ENCODE data around the gene SETD7. TPM values are rescaled to one million over a fixed set of nuclear protein-coding genes. Genes with fewer than 3 reads are reported as not detected.

SETD7 gene
- total RNA-seq, 2 experiments from 2014 or later = 22.8 to 23.0 TPM

DNA sequence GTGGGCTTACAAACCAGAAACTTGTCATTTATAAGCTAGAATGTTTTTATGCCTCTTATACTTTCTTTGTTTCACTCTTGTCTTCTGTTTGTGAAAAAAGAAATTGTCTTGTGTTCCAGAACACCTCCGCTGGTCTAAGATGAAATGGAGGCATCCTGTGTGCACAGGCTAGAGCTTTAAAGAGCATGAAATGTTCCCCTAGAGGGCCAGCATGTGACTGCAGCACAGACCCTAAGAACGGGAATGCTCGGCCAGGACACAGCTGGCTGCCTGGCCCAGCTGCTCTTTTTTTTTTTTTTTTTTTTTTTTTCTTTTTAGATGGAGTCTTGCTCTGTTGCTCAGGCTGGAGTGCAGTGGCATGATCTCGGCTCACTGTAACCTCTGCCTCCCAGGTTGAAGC lies 33.6 kb downstream of the SETD7 start:
- CTCF ChIA-PET = no interaction called here
- POLR2A ChIA-PET = interaction anchor here (0.6 kb wide), 1 partner anchor 128 kb away, joined by 5 read pairs; no protein-coding TSS in a partner anchor

GRCh38 chr4:139521754-139522401 lies 34.1 kb downstream of the SETD7 start:
- ChIA-PET POLR2A (no interaction called here), CTCF (no interaction called here)

GRCh38 chr4:139515531-139515958 lies 40.5 kb downstream of the SETD7 start:
- POLR2A ChIA-PET = no interaction called here
- CTCF ChIA-PET = interaction anchor here (0.7 kb wide), 1 partner anchor 15 kb away, joined by 6 read pairs; no protein-coding TSS in a partner anchor

DNA sequence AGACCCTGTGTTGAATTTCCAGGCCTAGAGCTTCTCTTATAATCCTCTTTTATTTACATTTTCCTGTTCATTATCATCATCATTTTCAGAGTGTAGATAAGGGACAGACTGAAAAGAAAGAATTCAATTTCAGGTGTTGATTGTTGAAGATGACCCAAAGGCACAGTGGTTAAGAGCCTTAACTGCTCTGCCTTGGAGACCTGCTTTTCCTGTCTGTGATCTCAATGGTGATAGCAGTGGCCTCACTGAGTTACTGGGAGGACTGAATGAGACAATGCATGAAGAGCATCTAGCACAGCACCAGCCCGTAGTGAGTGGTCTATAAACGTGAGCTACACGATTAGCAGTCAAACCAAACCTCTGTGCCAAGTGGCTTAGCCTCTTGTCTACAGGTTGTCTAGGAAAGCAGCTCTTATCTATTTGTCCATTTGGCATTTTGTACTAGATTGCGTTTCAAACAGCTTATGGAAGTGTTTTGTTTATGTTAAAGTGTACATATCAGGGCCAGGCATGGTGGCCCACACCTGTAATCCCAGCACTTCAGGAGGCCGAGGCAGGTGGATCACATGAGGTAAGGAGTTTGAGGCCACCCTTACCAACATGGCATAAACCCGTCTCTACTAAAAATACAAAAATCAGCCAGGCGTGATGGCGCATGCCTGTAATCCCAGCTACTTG lies 41.5 kb downstream of the SETD7 start:
- POLR2A ChIA-PET = no interaction called here
- CTCF ChIA-PET = interaction anchor here (1.7 kb wide), 1 partner anchor 13 kb away, joined by 4 read pairs; no protein-coding TSS in a partner anchor

GRCh38 chr4:139511320-139511719 lies 44.7 kb downstream of the SETD7 start:
- ChIA-PET CTCF (no interaction called here), POLR2A (no interaction called here)

DNA sequence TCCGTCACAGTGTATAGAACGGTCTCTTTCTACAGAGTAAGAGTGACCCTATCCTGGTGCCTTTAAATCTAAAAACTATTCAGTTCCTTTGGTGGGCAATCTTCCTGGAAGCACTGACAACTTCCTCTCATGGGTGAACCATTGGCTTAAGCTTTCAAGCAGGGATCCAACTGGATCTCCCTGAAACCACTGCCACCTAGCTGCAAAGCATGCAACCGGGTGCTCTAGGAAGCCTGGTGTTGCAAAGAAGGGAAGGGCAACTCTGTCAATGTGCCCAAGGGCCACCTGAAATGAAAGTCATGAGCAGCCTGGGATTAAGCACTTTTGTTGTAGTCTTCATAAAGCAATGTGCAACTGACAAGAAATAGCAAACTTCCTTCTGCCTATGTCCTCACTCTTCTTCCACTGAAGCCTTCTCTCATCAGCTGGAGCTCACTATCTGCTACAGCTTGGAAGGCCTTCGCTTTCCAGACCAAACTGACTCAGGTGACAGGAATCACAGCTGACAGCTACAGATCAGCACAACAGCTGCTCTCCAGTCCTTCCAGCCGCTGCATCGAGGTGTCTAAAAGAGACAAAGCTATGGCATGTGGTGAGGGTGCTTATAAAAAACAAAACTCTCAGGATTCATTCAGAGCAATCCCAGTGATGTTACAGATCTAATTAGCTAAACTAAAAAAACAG lies 46.1 kb downstream of the SETD7 start:
- CTCF ChIA-PET = no interaction called here
- POLR2A ChIA-PET = no interaction called here

DNA sequence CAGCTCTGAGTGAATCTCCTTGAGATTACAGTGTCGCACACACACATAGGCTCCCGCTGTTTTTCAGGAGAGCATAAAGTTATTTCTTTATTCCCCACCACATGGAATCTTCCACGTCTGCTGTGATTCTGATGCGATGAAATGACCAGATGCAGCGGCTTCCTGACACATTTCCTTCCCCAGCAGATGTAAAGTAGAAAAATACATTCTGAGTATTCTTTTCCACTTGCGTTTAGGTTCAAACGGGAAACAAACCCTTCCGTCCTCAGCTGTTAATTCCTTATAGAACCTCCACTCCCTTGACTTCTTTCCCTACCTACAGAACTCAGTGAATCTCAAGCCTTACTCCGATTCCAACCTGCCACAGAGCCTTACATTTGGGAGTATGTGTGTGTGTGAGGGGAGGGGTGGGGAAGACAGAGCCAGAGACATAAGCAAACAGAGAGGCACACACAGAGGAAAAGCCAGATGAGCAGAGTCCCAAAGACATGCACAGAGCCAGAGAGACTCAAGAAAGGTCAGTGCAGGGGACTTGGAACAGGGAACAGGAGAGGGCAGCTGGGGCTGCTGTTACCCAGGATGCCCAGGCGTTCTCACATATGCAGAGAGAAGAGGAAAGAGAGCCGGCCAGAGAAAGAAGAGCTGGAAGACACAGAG lies 47.3 kb downstream of the SETD7 start:
- CTCF ChIA-PET = no interaction called here

DNA sequence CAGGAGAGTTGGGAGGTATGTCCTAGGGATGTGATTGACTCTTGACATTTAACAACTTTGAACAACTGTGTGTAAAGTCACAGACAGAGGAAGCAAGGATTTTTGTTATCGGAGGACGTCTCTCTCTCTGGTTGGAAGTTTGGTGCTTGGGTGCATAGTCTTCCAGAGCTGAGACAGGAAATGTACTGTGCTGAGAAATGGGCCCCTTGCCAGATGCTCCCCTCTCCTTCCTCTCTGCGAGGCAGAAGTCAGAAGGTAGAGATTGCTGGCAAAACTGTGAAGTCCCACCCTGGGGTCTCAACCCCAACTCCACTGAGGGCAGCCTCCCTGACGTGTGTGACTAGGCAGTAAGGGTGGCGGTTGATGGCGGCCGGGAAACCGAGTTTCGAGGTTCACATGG lies 49.2 kb downstream of the SETD7 start:
- CTCF ChIA-PET = no interaction called here

More for the DNA sequence above, 47.3 kb downstream of the SETD7 start:
- POLR2A ChIA-PET = no interaction called here

DNA sequence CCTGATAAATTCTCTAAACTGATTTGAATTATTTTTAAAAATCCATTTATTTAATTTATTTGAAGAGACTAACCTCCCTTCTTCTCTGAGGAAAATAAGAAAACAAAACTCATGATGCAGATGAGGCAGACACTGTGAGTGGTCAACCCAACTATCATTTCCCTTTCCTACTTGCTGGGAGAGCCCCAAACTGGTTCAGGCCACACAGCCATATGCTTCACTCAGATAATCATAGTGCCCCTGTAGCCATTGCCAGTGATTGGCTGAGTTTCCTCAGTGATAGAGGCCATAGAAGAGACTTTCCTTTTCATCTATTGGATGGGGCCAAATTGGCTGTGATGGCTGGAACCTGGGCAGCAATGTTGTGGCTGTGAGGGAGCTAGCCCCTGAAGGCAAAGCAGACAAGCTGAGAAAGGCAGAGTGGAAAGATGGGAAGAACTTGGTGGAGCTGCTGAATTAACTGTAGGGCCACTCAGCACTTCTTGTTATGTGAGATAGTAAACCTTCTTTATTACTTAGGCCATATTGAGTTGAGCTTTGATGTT lies 52.3 kb downstream of the SETD7 start:
- ChIA-PET POLR2A (no interaction called here), CTCF (interaction anchor here (0.6 kb wide), 1 partner anchor 154 kb away, joined by 4 read pairs; no protein-coding TSS in a partner anchor)

More for the DNA sequence above, 49.2 kb downstream of the SETD7 start:
- POLR2A ChIA-PET = no interaction called here

- ChIA-PET POLR2A (no interaction called here), CTCF (no interaction called here)
Measured at GRCh38 chr4:139501927-139502899, 53.8 kb downstream of the SETD7 start.

- CTCF ChIA-PET = no interaction called here
- POLR2A ChIA-PET = no interaction called here
Measured at GRCh38 chr4:139501527-139501926, 54.5 kb downstream of the SETD7 start.

DNA sequence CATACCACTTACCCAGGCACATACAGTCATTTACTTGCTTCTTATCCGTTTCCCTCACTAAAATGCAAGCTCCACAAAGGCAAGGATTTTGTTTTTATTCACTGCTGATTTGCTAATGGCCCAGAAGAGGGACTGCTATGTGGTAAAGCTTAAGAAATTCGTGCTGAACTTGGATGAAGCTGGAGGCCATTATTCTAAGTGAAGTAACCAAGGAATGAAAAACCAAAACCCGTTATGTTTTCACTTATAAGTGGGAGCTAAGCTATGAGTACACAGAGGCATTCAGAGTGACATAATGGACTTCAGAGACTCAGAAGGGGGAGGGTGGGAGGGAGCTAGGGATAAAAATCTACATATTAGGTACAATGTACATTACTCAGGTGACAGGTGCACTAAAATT lies 54.9 kb downstream of the SETD7 start:
- ChIA-PET CTCF (no interaction called here), POLR2A (no interaction called here)

DNA sequence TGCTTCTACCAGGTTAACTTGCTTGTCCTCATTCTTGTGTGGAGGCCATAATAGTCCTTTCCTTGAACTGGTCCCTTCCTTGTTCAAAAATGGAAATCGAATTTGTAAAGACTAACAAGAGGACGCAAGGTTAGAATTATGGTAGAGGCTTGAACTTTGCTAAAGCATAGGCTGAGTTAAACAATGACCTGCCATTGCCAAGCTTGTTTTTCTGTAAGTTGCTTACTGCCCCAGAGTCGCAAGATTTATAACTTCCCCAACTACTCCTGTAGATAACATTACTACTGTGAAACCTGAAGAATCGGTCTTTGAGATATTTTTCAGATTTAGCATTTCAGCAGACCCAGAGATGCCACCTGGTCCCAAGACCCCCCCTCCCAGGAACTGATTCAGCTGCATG lies 56.8 kb downstream of the SETD7 start:
- ChIA-PET CTCF (interaction anchor here (1.4 kb wide), 1 partner anchor 12 kb away, joined by 3 read pairs; no protein-coding TSS in a partner anchor), POLR2A (no interaction called here)

DNA sequence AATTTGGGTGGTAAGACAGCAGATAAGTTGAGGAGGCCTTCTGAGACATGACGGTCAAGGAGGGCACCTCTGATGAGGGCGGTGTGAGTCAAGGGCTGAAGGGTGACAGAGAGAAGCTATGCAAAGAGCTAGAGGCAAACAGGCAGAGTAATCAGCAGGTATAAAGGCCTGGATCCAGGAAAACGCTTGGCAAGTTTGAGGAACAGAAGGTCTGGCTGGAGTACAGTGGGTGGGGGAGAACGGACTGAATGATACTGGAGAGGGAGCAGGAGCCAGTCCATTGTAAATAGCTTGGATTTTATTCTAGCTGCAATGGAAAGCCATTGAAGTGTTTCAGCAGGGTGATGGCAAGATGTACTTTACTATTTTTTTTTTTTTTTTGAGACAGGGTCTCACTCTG lies 62.8 kb downstream of the SETD7 start:
- CTCF ChIA-PET = no interaction called here
- POLR2A ChIA-PET = no interaction called here

DNA sequence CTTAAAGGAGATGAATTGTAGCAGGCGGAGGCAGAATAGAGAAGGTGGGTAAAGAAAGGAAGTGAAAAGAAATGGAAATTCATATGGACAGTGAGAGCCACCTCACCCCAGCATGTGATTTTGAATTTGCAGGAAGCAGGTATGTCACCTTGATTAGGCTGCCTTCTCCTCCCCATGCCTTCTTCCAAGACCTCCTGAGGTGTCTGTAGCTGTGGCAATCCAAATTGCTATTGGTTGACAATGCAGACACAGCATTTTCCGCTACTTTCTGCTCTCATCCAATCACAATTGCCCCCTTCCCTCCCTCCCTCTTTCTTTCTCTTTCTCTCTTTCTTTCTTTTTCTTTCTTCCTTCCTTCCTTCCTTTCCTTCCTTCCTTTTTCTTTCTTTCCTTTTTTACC lies 63.6 kb downstream of the SETD7 start:
- ChIA-PET POLR2A (no interaction called here), CTCF (no interaction called here)

- ChIA-PET POLR2A (no interaction called here), CTCF (no interaction called here)
Measured at GRCh38 chr4:139489638-139490037, 66.4 kb downstream of the SETD7 start.

GRCh38 chr4:139488442-139488841 lies 67.6 kb downstream of the SETD7 start:
- CTCF ChIA-PET = no interaction called here
- POLR2A ChIA-PET = no interaction called here

GRCh38 chr4:139484783-139485311 lies 71.2 kb downstream of the SETD7 start:
- CTCF ChIA-PET = no interaction called here
- POLR2A ChIA-PET = no interaction called here

DNA sequence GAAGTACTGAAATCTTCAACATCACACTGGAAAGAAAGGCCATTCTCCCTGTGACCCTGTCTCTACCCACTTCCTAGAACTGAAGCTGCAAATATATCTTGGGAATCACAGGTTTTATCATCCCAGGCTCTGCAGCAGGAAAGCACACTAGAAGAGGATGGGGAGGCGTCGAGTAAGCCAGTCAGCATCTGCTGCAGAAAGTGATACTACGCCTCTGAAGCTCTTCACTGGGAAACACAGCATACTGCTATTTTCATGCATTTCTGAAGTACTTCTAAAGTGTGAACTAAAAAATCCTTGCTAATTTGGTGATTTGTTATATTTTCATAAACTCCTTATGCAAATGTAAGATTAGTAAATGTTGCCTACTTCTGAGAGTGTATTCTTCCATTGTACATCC lies 73.0 kb downstream of the SETD7 start:
- CTCF ChIA-PET = no interaction called here
- POLR2A ChIA-PET = no interaction called here
